Measurements from ENCODE around the gene CPD. TPM values are rescaled to one million over a fixed set of nuclear protein-coding genes. Genes with fewer than 3 reads are reported as not detected.

Gene CPD
- total and polyA plus RNA-seq, 9 of the 15 experiments (the other 6 are each of a cell fraction or from before 2014, with no cell fraction given), result 4.5 to 24.4 (median 20.4) TPM

- TF ChIP-seq PBX2 (CRISPR knock-in tag; IDR thresholded peaks at IDR 0.05; ENCODE audit: low read depth), result no peak
- no peak for TF ChIP-seq PBX2 (tag; conservative IDR thresholded peaks at IDR 0.05; ENCODE audit: low read depth)
- TF ChIP-seq CBFA2T2 (conservative IDR thresholded peaks at IDR 0.05), result no peak
- TF ChIP-seq MEIS2 (IDR thresholded peaks at IDR 0.05; ENCODE audit: partially characterized antibody), result no peak
- no peak for TF ChIP-seq ZBTB7A (IDR thresholded peaks at IDR 0.05; ENCODE audit: borderline replicate concordance, control insufficient read depth, low read depth, low read length)
- TF ChIP-seq CBFA2T3 (IDR thresholded peaks at IDR 0.05), result no peak
- TF ChIP-seq SMAD2 (IDR thresholded peaks at IDR 0.05; ENCODE audit: low read depth, low read length), result no peak
- no peak for TF ChIP-seq POLR3A (IDR thresholded peaks at IDR 0.05; ENCODE audit: borderline replicate concordance, extremely low read depth, insufficient read depth, insufficient read length)
- TF ChIP-seq ZNF551 (CRISPR knock-in tag; IDR thresholded peaks at IDR 0.05), result no peak
- no peak for TF ChIP-seq ZSCAN29 (IDR thresholded peaks at IDR 0.05)
- TF ChIP-seq ZNF23 (CRISPR knock-in tag; IDR thresholded peaks at IDR 0.05), result no peak
- no peak for TF ChIP-seq ZNF76 (CRISPR knock-in tag; IDR thresholded peaks at IDR 0.05; ENCODE audit: borderline replicate concordance)
- TF ChIP-seq RHOXF2B (CRISPR knock-in tag; conservative IDR thresholded peaks at IDR 0.05), result no peak
- no peak for TF ChIP-seq SNAPC5 (CRISPR knock-in tag; IDR thresholded peaks at IDR 0.05)
- no peak for TF ChIP-seq RBM34 (IDR thresholded peaks at IDR 0.05; ENCODE audit: borderline replicate concordance, insufficient read depth, low read length)
- TF ChIP-seq NCOA2 (IDR thresholded peaks at IDR 0.05; ENCODE audit: partially characterized antibody in 2 of 2), result no peak
- no peak for TF ChIP-seq FOXA1 (IDR thresholded peaks at IDR 0.05; ENCODE audit: borderline replicate concordance)
- TF ChIP-seq PKNOX1 (IDR thresholded peaks at IDR 0.05), result peak; percentile 5; the same call in 1 of the 2 replicates
- TF ChIP-seq HCFC1 (IDR thresholded peaks at IDR 0.05; ENCODE audit: low read depth, low read length), result peak; percentile 78
- TF ChIP-seq GTF2F1 (IDR thresholded peaks at IDR 0.05; ENCODE audit: low read depth, low read length), result no peak; the same call in 1 of the 2 replicates
- peak; percentile 55; the same call in 1 of the 2 replicates for TF ChIP-seq GTF2E2 (tag; IDR thresholded peaks at IDR 0.05)
- peak; percentile 96 for TF ChIP-seq C11orf30 (IDR thresholded peaks at IDR 0.05; ENCODE audit: low read depth)
- 0 out of 2 replicates have a peak, but pooled peaks have one; percentile 13 for TF ChIP-seq L3MBTL2 (IDR thresholded peaks at IDR 0.05)
- peak; percentile 98 for TF ChIP-seq SUPT5H (IDR thresholded peaks at IDR 0.05)
- TF ChIP-seq ZFP30 (CRISPR knock-in tag; IDR thresholded peaks at IDR 0.05; ENCODE audit: borderline replicate concordance), result no peak
- no peak for TF ChIP-seq ETV6 (IDR thresholded peaks at IDR 0.05; ENCODE audit: borderline replicate concordance in 1 of 2, low read depth in 2 of 2, low read length in 1 of 2)
- TF ChIP-seq ETV6 (CRISPR knock-in tag; IDR thresholded peaks at IDR 0.05; ENCODE audit: borderline replicate concordance), result no peak
- TF ChIP-seq E2F3 (CRISPR knock-in tag; IDR thresholded peaks at IDR 0.05), result no peak
Observed at GRCh38 chr17:30477083-30477773, 98.5 kb downstream of the CPD start, which contains the start of gene GOSR1 (continued).
